Activated T-cell treated with anti-CD3 and anti-CD28 coated beads for 24 hours (primary cell): ENCODE data around the gene GPHN.
"Not testable (repeated sequence)": the region's sequence is repeated elsewhere in the genome, so short reads cannot be mapped to it uniquely, and the experiment has no call there.

ENCODE experiments used
- DNase-seq: peaks from one replicate; pipeline ENCODE4 v3.0.0-alpha.2; 2020; ENCODE audit warnings: low read depth

The GPHN gene

GRCh38 chr14:66502836-66503235 is 5.1 kb upstream of the GPHN start:
- not testable (repeated sequence) for DNase-seq

- no peak for DNase-seq
Observed at GRCh38 chr14:66503532-66503931, 4.4 kb upstream of the GPHN start.

DNA sequence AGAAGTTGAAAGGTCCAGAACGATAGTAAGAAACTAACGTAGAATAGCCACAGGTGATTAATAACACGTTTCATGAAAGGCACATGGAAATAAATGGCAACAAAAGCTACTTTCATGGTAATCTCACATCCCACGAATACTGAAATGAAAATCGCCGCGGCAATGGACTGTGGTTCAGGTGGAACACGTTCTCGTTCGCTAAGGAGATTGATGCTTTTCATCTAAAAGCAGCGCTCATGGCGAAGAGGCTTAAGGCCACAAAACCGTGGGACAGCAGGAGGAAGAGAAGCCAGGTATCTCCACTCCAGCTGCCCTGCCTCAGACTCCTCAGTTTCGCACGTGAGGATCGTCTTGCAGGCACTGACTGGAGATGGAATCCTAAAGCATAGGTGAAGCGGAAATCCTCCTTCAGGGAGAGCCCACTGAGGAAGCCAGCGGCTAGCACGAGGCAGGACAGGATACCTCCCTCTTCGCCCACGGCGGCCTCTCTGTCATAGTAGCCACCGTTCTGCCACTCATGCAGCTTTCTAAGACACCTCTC is 696 bp upstream of the GPHN start:
- DNase-seq = no peak

GRCh38 chr14:66508547-66508845 is 549 bp downstream of the GPHN start:
- no peak for DNase-seq

GRCh38 chr14:66508846-66509621 is 1.1 kb downstream of the GPHN start:
- peak; percentile 35 for DNase-seq

DNA sequence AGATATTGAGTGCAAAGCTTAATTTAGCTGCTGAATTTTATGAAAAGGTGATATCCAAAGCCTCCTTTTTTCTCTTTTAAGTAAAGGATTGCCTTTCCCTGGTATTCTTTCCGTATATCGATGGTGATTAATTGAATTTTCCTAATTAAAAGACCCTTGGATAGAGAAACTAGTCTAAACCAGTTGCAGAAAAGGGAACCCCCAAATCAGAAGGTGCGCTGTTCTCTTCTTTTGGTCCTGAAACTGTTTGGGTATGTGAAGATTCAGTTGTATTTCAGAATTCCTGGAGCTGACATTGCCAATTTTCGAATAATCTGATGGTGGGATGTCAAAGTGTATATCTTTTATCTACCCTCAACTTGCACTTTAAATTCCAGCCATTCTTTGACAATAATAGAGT is 1.9 kb downstream of the GPHN start:
- DNase-seq = no peak

DNA sequence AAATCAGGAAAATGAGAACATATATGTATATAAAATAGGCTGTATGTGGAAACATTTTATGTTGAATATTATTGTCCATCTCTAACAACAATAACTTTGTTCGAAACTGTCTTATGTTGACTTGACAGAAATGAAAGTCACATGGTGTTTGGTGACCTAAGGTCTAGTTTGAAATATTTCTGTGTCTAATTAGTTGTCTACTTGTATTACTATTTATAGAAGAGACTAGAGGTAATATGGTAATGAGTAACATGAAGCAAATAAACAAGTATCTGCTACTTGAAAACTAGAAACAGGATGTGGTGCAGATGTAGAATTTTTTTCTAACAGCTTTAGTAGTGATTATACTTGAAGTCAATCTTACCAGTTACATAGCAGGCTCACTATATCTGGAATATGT is 3.9 kb downstream of the GPHN start:
- no peak for DNase-seq

- no peak for DNase-seq
Observed at GRCh38 chr14:66514213-66514612, 6.3 kb downstream of the GPHN start.

GRCh38 chr14:66530526-66530925 is 22.6 kb downstream of the GPHN start:
- DNase-seq = no peak

GRCh38 chr14:66539034-66539433 is 31.1 kb downstream of the GPHN start:
- DNase-seq = no peak

DNA sequence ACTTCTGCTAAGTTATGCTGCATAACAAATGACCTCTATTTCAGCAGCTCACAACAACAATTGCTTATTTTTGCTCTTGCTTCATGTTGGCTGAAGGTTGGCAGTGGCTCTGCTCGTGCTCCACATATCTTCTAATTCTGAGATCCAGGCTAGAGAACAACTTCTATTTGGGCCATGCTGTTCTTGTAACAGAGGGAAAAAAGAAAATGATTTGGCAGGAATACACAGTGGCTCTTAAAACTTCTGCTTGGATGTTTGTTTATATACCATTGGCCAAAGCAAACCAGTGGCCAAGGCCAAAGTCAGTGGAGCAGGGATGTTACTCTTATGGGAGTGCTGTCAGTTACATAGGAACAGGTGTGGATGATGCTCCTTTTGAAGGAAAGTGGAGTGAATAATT is 32.1 kb downstream of the GPHN start:
- DNase-seq = no peak

- DNase-seq = no peak
Observed at GRCh38 chr14:66541627-66542026, 33.7 kb downstream of the GPHN start.

DNA sequence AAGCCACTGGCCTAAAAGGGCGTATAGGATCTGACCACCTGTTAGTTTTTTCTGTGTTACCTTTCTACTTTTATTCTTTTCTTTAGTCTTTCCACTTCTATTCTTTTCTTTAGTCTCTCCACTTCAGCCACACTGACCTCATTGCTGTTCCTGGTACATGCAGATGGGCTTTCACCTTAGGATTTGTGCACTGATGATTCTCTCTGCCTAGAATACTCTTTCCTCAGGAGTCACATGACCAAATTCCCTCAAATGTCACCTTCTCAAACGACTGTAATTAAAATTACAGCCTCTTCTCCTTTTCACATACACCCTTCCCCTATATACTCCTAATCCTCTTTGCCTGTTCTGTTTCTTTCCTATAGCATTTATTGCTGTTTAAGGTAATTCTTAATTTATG is 36.0 kb downstream of the GPHN start:
- DNase-seq = no peak

GRCh38 chr14:66545191-66545590 is 37.2 kb downstream of the GPHN start:
- DNase-seq = not testable (repeated sequence)

- DNase-seq = not testable (repeated sequence)
Observed at GRCh38 chr14:66545751-66546150, 37.8 kb downstream of the GPHN start.

- DNase-seq = no peak
Observed at GRCh38 chr14:66563731-66564130, 55.8 kb downstream of the GPHN start.

DNA sequence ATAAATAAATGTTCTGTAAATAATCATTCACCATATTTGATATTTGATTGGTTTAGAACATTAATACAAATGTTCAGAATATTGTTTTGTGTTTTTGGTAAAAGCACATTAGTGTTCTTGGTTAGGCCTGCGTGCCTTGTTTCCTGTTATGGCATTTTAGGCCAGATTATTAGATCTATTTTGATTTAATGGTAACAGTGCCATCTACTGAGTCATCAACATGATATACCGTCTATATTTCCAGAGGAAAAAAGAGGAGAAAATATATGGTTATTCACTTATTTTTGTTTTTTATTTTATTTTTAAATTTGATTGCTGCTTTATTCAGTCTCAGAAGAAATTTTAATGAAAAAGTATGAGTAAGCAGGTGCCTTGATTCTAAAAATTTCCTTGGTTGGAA is 60.3 kb downstream of the GPHN start:
- no peak for DNase-seq

DNA sequence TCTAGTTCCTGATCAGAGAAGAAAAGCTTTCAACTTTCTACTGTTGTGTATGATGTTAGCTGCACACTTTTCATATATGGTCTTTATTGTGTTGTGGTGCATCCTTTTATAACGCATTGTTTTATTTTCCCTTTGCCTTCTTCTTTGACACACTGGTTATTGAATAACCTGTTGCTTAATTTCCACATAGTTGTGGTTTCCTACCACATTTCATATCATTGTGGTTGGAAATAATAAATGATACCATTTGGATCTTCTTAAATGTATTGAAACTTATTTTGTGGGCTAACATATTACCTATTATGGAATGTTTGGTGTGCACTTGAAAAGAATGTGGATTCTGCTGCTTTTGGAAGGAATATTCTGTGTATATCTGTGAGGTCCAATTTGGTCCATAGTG is 64.9 kb downstream of the GPHN start:
- DNase-seq = no peak

DNA sequence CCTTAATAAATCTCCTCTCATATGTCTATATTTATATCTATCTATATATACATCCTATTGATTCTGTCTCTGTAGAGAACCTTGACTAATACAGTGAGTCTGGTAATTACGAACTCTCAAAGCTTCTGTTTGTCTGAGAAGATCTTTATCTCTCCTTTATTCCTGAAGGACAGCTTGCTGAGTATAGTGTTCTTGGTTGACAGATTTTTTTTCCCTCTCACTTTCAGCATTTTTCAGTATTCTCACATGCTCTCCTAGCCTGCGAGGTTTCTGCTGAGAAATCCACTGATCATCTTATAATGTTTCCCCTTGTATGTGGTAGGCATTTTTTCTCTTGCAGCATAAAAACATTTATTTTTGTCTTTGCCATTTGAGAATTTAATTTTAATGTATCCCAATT is 67.1 kb downstream of the GPHN start:
- DNase-seq = no peak

- no peak for DNase-seq
Observed at GRCh38 chr14:66575939-66576338, 68.0 kb downstream of the GPHN start.

- DNase-seq = not testable (repeated sequence)
Observed at GRCh38 chr14:66587753-66588152, 79.8 kb downstream of the GPHN start.

- no peak for DNase-seq
Observed at GRCh38 chr14:66595394-66595793, 87.4 kb downstream of the GPHN start.

GRCh38 chr14:66596241-66596985 is 88.5 kb downstream of the GPHN start:
- DNase-seq = no peak

DNA sequence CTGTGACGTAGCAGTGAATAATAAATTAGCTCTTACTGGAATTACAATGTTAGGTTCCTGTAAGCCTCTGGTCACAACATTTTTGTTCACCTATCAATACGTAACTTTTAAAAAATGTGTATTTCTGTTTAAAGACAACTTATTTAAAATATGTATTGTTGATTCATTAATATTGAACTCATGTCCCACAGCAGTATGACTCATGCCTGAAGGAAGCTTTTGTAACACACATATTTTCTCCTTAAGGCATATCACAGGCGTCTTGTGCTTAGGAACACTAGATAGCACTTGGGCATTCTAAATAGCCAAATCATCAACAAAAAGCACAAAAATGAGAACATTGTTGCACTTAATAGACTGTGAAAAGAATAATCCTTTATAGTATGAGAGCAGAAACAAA is 92.5 kb downstream of the GPHN start:
- no peak for DNase-seq
